ENCODE data around the gene PTK6. TPM values are rescaled to one million over a fixed set of nuclear protein-coding genes. Genes with fewer than 3 reads are reported as not detected.

PTK6 gene
- total RNA-seq, 2 experiments from 2014 or later = 2.1 to 2.3 TPM

DNA sequence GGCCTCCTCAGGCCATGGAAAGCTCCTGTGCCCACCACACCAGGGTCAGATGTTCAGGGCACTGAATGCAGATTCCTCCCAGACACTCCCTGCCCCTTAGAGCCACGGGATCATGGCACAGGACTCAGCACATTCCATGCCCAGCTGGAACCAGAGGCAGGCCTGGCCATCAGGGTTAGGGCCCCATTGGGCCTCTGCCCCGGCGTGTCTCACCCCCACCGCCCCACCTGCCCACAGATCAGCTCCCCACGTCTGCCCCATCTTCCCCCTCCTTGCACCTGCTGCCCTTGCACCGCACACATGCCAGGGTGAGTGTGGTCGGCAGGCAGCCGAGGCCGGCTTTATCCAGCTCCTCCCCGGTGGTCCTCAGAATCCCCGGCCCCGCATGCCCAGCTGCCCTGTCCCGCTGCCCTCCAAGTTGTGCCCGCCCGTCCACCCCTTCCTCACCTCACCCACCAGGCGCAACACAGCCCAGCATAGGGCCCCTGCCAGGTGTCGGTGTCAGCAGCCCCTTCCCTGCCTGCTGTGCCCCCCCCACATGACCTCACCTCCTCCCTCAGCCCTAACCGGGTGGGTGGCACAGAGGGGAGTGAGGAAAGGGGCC, 12.6 kb upstream of the PTK6 start:
- H3K4me3 Mint-ChIP-seq = no peak overlapping the region
- peaks cover 17% of the 10 kb centered on the region for H3K4me1 Mint-ChIP-seq
- CTCF ChIA-PET = interaction anchor here (1.9 kb wide), 1 partner anchor 12 kb away, joined by 9 read pairs; the partner anchor contains the start of gene PTK6
- H3K27ac Mint-ChIP-seq = no peak overlapping the region
- POLR2A ChIA-PET = no interaction called here
- DNase-seq = no peak
- H3K36me3 Mint-ChIP-seq (ENCODE audit: low read depth) = no peaks in the 10 kb centered on the region
- peaks cover 35% of the 10 kb centered on the region for H3K27me3 Mint-ChIP-seq
- no peaks in the 10 kb centered on the region for H3K9me3 Mint-ChIP-seq

DNA sequence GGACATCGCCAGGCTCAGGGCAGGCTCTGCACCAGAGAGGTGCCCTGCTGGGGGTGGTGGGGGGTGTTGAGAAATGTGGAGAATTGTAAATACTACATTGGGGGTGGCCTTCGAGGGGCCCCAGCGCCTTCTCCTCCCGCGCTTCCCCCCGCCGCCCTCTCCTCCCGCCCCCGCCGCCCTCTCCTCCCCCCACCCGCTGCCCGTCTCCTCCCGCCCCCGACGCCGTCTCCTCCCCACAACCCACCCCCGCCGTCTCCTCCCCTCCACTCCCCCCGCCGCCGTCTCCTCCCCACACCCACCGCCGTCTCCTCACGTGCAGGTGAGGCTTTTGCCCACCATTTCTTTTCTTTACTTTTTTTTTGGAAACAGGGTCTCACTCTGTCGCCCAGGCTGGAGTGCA, 11.8 kb upstream of the PTK6 start:
- H3K4me1 Mint-ChIP-seq = peaks cover 17% of the 10 kb centered on the region
- peaks cover 35% of the 10 kb centered on the region for H3K27me3 Mint-ChIP-seq
- no peak for DNase-seq
- ChIA-PET CTCF (interaction anchor here (1.9 kb wide), 1 partner anchor 11 kb away, joined by 9 read pairs; the partner anchor contains the start of gene PTK6), POLR2A (no interaction called here)
- no peak overlapping the region for H3K27ac Mint-ChIP-seq
- no peaks in the 10 kb centered on the region for H3K36me3 Mint-ChIP-seq (ENCODE audit: low read depth)
- no peaks in the 10 kb centered on the region for H3K9me3 Mint-ChIP-seq
- no peak overlapping the region for H3K4me3 Mint-ChIP-seq

DNA sequence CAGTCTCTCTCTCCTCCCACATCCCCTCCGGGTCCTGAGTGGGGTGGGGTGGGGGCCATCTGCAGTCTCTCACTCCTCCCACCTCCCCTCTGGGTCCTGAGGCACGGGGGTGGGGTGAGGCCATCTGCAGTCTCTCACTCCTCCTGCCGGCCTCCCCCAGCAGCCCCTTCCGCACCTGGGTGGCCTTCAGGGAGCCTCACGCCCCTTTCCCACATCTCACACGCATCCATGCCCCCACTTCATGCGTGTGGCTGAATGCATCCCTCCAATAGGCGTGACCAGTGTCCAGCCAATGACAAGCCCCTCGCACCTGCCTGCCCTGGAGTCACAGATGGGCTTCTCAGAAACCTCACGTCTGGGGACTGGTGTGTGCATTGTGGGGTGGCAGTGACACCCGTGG, 11.4 kb upstream of the PTK6 start:
- no peak for DNase-seq
- Mint-ChIP-seq H3K4me3 (no peak overlapping the region), H3K9me3 (no peaks in the 10 kb centered on the region), H3K4me1 (peaks cover 17% of the 10 kb centered on the region), H3K27me3 (peaks cover 39% of the 10 kb centered on the region), H3K36me3 (ENCODE audit: low read depth) (no peaks in the 10 kb centered on the region), H3K27ac (no peak overlapping the region)
- ChIA-PET POLR2A (no interaction called here), CTCF (interaction anchor here (1.9 kb wide), 1 partner anchor 11 kb away, joined by 9 read pairs; the partner anchor contains the start of gene PTK6)

DNA sequence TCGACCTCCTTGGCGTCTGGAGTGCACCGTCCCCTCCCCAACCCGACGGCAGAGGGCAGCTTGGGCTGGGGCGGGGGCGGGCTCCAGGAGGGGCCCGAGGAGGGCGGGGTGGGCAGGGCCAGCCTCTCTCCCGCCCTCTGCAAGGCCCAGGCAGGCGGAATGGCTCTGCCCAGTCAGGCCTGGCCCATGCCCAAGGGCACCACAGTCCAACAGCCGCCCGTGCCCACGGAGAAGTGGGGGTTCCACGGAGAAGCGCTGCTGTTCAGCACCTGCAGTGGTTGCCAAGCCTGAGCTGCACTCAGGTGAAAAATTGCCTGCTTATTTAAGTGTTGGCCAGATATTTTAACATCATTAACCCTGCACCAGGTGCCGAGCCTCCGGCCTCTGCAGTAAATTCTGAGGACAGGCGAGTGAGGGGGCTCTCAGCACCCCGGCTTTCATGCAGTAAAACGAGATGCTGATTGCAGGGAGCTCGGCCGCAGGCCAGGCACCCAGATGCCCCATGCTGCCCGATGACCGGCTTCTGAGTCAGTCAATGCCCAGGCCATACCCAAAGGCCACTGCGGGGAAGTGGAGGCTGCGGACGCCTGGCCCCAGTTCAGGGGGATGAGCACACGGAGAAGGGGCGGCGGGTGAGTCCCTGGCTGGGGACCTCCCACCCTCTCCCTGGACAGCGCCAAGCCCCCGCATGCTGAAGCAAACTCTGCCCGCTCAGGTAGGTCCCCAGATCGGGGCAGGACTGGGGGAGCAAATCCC, 10.7 kb upstream of the PTK6 start, which contains the start of gene SRMS:
TSS of gene SRMS (minus strand) at position 25 of the 756 bp plus-strand sequence. CDS start 286 bp downstream, outside the sequence.
- Mint-ChIP-seq H3K9me3 (no peaks in the 10 kb centered on the region), H3K27me3 (peaks cover 40% of the 10 kb centered on the region), H3K27ac (no peak within 1 kb of the TSS), H3K4me3 (no peak within 1 kb of the TSS), H3K36me3 (ENCODE audit: low read depth) (no peaks in the 10 kb centered on the region), H3K4me1 (peaks cover 14% of the 10 kb centered on the region)
- DNase-seq = no peak
- CTCF ChIA-PET = no interaction called here
- POLR2A ChIA-PET = interaction anchor here (1.2 kb wide), 1 partner anchor 10 kb away, joined by 5 read pairs; no protein-coding TSS in a partner anchor

DNA sequence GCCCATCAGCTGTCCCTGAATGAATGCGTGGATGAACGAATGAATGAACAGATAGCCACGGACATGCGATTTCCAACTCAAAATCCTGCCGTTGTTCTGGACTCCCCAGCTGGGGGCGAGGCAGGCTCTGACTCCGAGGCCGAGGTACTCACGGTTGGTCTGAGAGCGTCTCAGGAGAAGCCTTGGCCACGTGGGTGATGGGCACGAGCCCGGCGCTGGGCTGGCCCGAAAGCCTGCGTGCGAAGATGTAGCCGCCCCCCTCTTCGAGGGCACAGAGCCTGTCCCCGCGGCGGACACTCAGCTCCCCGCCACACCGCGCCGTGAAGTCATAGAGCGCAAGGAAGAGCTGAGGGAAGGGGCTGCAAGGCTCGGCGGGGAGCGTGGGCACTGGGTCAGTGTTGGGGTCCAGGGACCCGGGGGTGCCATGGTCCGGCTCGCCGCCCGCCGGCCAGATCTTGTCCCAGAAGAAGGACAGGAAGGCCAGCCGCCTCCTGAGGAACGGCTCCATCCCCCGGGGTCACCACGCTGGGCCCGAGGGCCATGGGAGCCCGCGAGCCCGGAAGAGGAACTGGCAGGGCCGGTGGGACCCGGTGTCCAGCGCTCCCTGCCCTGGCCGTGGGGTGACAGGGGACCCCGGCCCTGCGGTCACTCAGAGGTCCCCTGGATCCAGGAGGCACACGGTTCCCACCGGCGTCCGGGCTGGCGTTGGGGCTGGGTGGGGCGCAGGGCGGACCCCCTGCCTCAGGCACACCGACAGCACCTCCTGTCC, 10.0 kb upstream of the PTK6 start:
- no peak for DNase-seq
- Mint-ChIP-seq H3K9me3 (no peaks in the 10 kb centered on the region), H3K27ac (no peak overlapping the region), H3K36me3 (ENCODE audit: low read depth) (no peaks in the 10 kb centered on the region), H3K27me3 (peaks cover 37% of the 10 kb centered on the region), H3K4me3 (no peak overlapping the region), H3K4me1 (peaks cover 8% of the 10 kb centered on the region)
- CTCF ChIA-PET = no interaction called here
- POLR2A ChIA-PET = interaction anchor here (1.2 kb wide), 1 partner anchor 9 kb away, joined by 5 read pairs; no protein-coding TSS in a partner anchor

DNA sequence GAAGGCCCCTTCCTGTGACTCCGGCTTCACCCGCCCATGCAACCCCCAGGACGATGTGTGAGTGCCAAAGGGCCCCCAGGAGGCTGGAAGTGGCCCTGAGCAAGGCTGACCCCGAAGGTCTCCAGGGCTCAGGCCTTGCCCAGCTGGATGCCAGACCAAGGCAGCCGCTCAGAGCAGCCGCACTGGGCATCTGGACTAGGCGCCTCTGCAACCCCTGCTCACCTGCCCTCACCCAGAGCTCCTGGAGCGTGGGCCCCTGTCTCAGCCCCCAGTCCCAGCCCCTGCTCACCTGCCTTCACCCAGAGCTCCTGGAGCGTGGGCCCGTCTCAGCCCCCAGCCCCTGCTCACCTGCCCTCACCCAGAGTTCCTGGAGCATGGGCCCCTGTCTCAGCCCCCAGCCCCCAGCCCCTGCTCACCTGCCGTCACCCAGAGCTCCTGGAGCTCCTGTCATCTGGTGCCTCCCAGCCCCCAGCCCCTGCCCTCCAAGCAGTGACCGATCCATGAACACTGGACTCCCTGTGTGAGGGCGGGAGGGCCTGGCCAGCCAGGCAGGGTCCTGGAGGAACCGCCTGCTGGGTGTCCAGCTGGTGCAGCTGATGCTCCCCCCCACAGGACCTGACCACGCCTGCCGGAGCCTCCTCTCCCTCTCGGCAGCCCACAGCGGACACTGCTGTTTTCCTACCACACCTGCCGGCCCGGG, 9.2 kb upstream of the PTK6 start:
- Mint-ChIP-seq H3K4me3 (no peak overlapping the region), H3K27ac (no peak overlapping the region), H3K9me3 (no peaks in the 10 kb centered on the region), H3K27me3 (peaks cover 37% of the 10 kb centered on the region), H3K4me1 (peaks cover 6% of the 10 kb centered on the region), H3K36me3 (ENCODE audit: low read depth) (no peaks in the 10 kb centered on the region)
- no peak for DNase-seq
- ChIA-PET POLR2A (interaction anchor here (1.2 to 1.3 kb wide), 2 partner anchors 8 to 9 kb away, joined by 4 to 5 read pairs; partner anchors contain the start of gene PTK6), CTCF (no interaction called here)

DNA sequence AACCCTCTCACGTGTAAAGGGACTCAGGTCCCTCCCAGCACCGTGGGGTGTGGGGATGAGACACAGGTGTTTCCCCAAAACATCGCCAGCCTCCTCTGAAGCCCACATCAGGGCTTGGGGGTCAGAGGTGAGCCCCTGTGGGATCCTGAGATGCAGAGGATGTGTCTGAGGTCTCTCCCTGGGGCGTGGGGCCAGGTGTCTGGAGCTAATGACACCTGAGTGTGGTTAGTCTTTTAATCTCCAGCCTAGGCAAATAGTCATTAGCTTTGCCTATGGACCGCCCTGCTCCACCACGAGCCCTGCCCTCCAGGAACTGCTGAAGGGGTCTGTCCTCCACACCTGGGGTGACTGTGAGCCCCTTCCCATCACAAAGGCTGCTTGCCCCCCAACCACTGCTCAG, 8.6 kb upstream of the PTK6 start:
- Mint-ChIP-seq H3K9me3 (no peaks in the 10 kb centered on the region), H3K36me3 (ENCODE audit: low read depth) (no peaks in the 10 kb centered on the region), H3K27ac (no peak overlapping the region), H3K4me1 (peaks cover 5% of the 10 kb centered on the region), H3K27me3 (peaks cover 34% of the 10 kb centered on the region), H3K4me3 (no peak overlapping the region)
- POLR2A ChIA-PET = interaction anchor here (1.3 kb wide), 1 partner anchor 8 kb away, joined by 4 read pairs; the partner anchor contains the start of gene PTK6
- DNase-seq = no peak
- CTCF ChIA-PET = no interaction called here

DNA sequence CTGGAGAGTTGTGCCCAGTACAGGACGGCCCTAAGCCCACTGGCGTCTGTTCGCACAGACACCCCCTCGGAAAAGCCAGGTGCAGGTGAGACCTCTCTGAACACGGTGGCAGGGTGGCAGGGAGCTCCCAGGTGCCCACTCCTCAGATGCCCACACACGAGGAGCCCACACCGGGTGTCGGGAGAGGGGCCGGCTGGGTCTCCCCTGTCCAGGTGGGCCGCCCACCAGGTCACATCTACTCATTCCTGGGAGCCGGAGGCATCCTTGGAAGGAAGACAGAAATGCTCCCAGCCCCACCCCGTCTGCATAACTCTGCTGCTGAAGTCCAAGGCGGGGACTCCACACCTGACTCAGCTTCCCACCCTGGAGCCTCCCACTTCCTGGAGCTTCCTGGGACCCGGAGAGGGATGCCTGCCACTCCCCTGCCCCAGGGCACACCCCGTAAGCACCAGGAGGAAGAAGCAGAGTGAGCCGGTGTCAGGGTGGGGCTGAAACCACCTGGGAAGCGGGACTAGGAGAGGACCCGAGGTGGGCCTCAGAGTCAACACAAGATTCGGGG, 7.9 kb upstream of the PTK6 start:
- Mint-ChIP-seq H3K4me1 (peaks cover 5% of the 10 kb centered on the region), H3K27me3 (peaks cover 31% of the 10 kb centered on the region), H3K27ac (no peak overlapping the region), H3K36me3 (ENCODE audit: low read depth) (no peaks in the 10 kb centered on the region), H3K4me3 (no peak overlapping the region), H3K9me3 (no peaks in the 10 kb centered on the region)
- ChIA-PET CTCF (no interaction called here), POLR2A (interaction anchor here (1.2 to 2.3 kb wide), 4 partner anchors 7 to 29 kb away, joined by 3 to 6 read pairs (median 5); partner anchors contain the start of genes HELZ2, PPDPF and PTK6)
- DNase-seq = no peak

DNA sequence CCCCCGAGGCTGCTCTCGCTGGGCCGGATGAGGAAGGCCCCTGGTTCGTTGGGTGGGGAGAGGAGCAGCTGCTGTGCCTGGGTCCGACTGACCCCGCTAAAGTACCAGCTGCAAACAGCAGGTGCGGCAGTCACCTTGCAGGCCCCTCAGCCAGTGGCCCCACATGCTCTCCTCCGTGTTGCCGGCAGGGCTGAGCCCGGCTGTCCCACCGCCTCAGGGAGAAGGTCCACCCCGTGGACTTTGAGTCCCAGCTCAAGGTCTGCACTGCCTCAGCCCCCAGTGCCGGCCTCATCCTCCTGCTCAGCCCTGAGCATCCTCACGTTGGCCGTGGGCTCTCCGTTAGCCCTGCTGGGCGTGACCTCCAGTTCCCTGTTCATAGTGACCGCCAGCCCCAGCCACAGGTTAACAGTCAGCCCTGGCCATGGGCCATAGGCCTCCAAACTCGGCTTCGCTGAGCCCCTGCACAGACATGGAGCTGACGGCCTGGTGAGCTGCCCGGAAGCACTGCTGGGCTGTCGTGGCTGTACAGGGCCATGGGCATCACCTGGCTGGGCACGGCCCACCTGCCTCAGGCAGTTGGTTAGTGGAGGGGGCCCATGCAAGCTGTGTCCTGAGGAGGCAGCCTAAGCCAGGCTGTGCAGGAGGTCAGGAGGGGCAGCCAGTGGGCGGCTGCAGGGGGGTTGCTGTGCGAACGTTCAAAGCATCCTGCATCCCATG, 7.2 kb upstream of the PTK6 start:
- CTCF ChIA-PET = no interaction called here
- H3K9me3 Mint-ChIP-seq = no peaks in the 10 kb centered on the region
- H3K27me3 Mint-ChIP-seq = peaks cover 25% of the 10 kb centered on the region
- POLR2A ChIA-PET = interaction anchor here (0.8 to 2.3 kb wide), 4 partner anchors 8 to 29 kb away, joined by 3 to 6 read pairs (median 5); partner anchors contain the start of genes HELZ2 and PPDPF
- no peaks in the 10 kb centered on the region for H3K36me3 Mint-ChIP-seq (ENCODE audit: low read depth)
- H3K27ac Mint-ChIP-seq = no peak overlapping the region
- no peak for DNase-seq
- peaks cover 5% of the 10 kb centered on the region for H3K4me1 Mint-ChIP-seq
- no peak overlapping the region for H3K4me3 Mint-ChIP-seq

DNA sequence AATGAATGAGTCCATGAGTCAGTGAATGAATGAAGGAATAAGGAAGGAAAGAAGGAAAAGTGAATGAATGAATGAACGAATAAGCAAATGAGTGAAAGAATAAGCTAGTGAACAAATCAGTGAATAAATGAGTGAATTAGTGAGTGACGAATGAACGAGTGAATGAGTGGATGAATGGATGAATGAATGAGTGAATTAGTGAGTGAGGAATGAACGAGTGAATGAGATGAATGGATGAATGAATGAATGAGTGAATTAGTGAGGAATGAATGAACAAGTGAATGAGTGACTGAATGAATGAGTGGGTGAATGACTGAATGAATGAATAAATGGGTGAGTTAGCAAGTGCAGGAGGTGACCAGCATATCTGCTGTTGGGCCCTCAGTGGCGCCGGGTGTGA, 6.6 kb upstream of the PTK6 start:
- Mint-ChIP-seq H3K4me3 (no peak overlapping the region), H3K36me3 (ENCODE audit: low read depth) (no peaks in the 10 kb centered on the region), H3K4me1 (peaks cover 7% of the 10 kb centered on the region), H3K9me3 (no peaks in the 10 kb centered on the region), H3K27ac (no peak overlapping the region), H3K27me3 (peaks cover 22% of the 10 kb centered on the region)
- CTCF ChIA-PET = no interaction called here
- POLR2A ChIA-PET = interaction anchor here (0.8 to 2.3 kb wide), 3 partner anchors 9 to 30 kb away, joined by 4 to 6 read pairs (median 6); partner anchors contain the start of genes HELZ2 and PPDPF
- DNase-seq = no peak

DNA sequence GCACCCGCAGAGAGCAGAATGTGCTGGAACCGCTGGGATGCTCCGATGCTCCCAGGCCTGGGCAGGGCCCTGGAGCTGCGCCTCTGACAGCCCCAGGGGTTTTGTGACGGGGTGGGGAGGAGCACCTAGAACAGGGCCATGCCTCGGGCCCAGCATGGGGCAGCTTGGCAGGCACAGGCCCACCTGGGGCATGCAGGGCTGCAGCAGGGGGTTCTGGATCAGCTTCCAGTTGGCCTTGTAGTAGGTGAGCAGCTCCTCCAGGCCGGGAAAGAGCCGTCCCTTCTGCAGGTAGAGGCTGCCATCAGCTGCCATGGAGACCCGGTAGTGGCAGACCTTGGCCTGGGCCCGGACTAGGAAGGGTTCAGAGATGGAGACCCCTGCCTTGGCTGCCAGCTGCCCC, 6.0 kb upstream of the PTK6 start:
- peaks cover 19% of the 10 kb centered on the region for H3K27me3 Mint-ChIP-seq
- no peak overlapping the region for H3K27ac Mint-ChIP-seq
- CTCF ChIA-PET = no interaction called here
- H3K4me1 Mint-ChIP-seq = peaks cover 12% of the 10 kb centered on the region
- H3K36me3 Mint-ChIP-seq (ENCODE audit: low read depth) = no peaks in the 10 kb centered on the region
- H3K9me3 Mint-ChIP-seq = no peaks in the 10 kb centered on the region
- no peak overlapping the region for H3K4me3 Mint-ChIP-seq
- POLR2A ChIA-PET = interaction anchor here (0.8 to 2.3 kb wide), 3 partner anchors 9 to 30 kb away, joined by 4 to 6 read pairs (median 6); partner anchors contain the start of genes HELZ2 and PPDPF
- DNase-seq = no peak

DNA sequence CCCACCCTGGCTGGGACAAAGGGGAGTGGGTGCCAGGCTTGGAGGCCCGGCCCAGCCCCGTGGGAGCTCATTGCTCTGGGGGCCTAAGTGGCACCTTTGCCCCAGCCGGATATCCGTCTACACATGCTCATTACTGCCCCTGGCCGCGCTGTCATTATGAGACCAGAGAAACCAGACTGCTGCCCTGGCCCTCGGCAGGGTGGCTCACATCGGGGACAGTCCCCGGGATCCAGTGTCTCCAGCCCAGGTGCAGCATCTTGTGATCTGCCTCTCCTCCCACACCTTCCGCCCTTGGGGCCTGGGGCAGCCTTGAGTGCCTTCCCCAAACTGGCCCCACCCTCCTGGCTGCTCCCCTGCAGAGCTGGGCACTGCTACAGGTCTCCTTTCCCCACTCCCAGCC, 5.5 kb upstream of the PTK6 start:
- H3K4me3 Mint-ChIP-seq = no peak overlapping the region
- POLR2A ChIA-PET = no interaction called here

More for the DNA sequence above, 5.5 kb upstream of the PTK6 start:
- peaks cover 16% of the 10 kb centered on the region for H3K27me3 Mint-ChIP-seq
- H3K4me1 Mint-ChIP-seq = peaks cover 15% of the 10 kb centered on the region
- no peak for DNase-seq
- CTCF ChIA-PET = no interaction called here
- H3K36me3 Mint-ChIP-seq (ENCODE audit: low read depth) = no peaks in the 10 kb centered on the region
- no peaks in the 10 kb centered on the region for H3K9me3 Mint-ChIP-seq
- no peak overlapping the region for H3K27ac Mint-ChIP-seq

Measured in activated CD4-positive, alpha-beta memory T cell treated with anti-CD3 and anti-CD28 coated beads, Interleukin-2, amount 10 ng/mL, durations not matched to agents 7 days and 5 days (primary cell).